Stomach (tissue), 9 donors: ENCODE data around the gene PRM2. TPM values are rescaled to one million over a fixed set of nuclear protein-coding genes. Genes with fewer than 3 reads are reported as not detected.
A peak's percentile ranks its signal among the peaks of the same experiment; 100 is the strongest.

Experiments used
- DNase-seq, 2 donors: peaks; one replicate each; pipeline versions ENCODE4 v3.0.0 to v3.0.0-alpha.2; 2013 to 2019
- H3K27ac ChIP-seq, 5 donors: fragments of 200-600 bp in 4 of 5; sonication (generic) in 4 of 5; one replicate each; pipeline ENCODE4 v1.5.1; 2013 to 2019; ENCODE audit warnings: mild to moderate bottlenecking in 1 of 5, moderate library complexity in 1 of 5
- H3K27me3 ChIP-seq, 3 donors: fragments of 200-600 bp; sonication (generic); one replicate each; pipeline ENCODE4 v1.5.1; 2017 to 2019; ENCODE audit warnings: mixed run types in 1 of 3
- H3K36me3 ChIP-seq, 4 donors: fragments of 200-600 bp; sonication (generic); 1 replicate in 3 of 4; 2 replicates in 1 of 4; pipeline ENCODE4 v1.5.1; 2016 to 2019
- H3K4me1 ChIP-seq, 4 donors: fragments of 200-600 bp; sonication (generic); one replicate each; pipeline ENCODE4 v1.5.1; 2016 to 2019
- H3K4me3 ChIP-seq, 4 donors: fragments of 200-600 bp; sonication (generic) in 3 of 4; one replicate each; pipeline ENCODE4 v1.5.1; 2016 to 2019; ENCODE audit warnings: mild to moderate bottlenecking in 1 of 4
- H3K9me3 ChIP-seq, 4 donors: fragments of 200-600 bp; sonication (generic); one replicate each; pipeline ENCODE4 v1.5.1; 2016 to 2019
- CTCF ChIP-seq, 7 experiments: fragments of 450-650 bp in 4 of 7; fragments of 200-600 bp in 3 of 7; sonication (generic) in 3 of 7; IDR thresholded peaks; one replicate each; pipeline ENCODE4 v1.5.1; 2016 to 2019; ENCODE audit warnings: antibody characterized with exemption in 7 of 7, control low read depth in 2 of 7, mild to moderate bottlenecking in 1 of 7
- EP300 ChIP-seq: sonication (generic); formaldehyde crosslinking; IDR thresholded peaks from one replicate; pipeline ENCODE4 v1.6.1; 2017; ENCODE audit warnings: antibody characterized with exemption
- POLR2A ChIP-seq, 4 donors: fragments of 450-650 bp; IDR thresholded peaks; one replicate each; pipeline ENCODE4 v1.6.1; 2016; ENCODE audit warnings: antibody characterized with exemption in 4 of 4, control low read depth in 2 of 4, mild to moderate bottlenecking in 1 of 4, moderate library complexity in 1 of 4
- POLR2AphosphoS5 ChIP-seq, 3 donors: sonication (generic); formaldehyde crosslinking; IDR thresholded peaks; one replicate each; pipeline ENCODE4 v1.6.1; 2016; ENCODE audit warnings: antibody characterized with exemption in 3 of 3
- WGBS, 5 donors: extraction: QIAGEN DNeasy Blood & Tissue Kit in 3 of 5; methylation state at CpG; one replicate each; pipeline versions ENCODE4 v1.1.5 to v1.1.7; 2013 to 2018; 5-methylcytosine and 5-hydroxymethylcytosine counted together
- intact Hi-C: fragments of 100-400 bp; cut with DNase I; formaldehyde crosslinking; loops from one replicate; pipeline ENCODE4 v1.15.1; 2023; ENCODE audit warnings: low total_unique reads
- polyA plus RNA-seq, 3 donors: library from polyadenylated mRNA; stranded (reverse); fragments of 200-250 nt; gene quantifications; one replicate each; pipeline ENCODE4 v1.2.3, GENCODE V29; 2013
- total RNA-seq, 5 donors: library from RNA; depleted of rRNA; stranded (reverse); fragments of >200 nt; gene quantifications; one replicate each; pipeline versions ENCODE4 v1.1.0 to v1.2.3, GENCODE V29; 2014 to 2016
- donor health status: healthy with polysubstance abuse.
- donor health status: Bipolar disorder and iron deficiency.
- donor health status: healthy.

The PRM2 gene
- total and polyA plus RNA-seq, 8 donors = not detected

- TF ChIP-seq POLR2AphosphoS5 (IDR thresholded peaks at IDR 0.05) (peak in 1 of 3 donors; percentile 12), CTCF (IDR thresholded peaks at IDR 0.05) (no peak)
- Histone ChIP-seq H3K4me3 (no peak overlapping the region), H3K4me1 (peaks cover 8 to 22% (median 10%) of the 10 kb centered on the region in 4 donors), H3K27ac (peak overlapping the region in 1 of 5 donors; percentile 14), H3K27me3 (no peaks in the 10 kb centered on the region), H3K36me3 (no peaks in the 10 kb centered on the region), H3K9me3 (no peaks in the 10 kb centered on the region)
- intact Hi-C loops = no loop called here
- WGBS, 5 donors = 83 to 91% (median 87%) methylated on average over 13 of the region's 13 CpGs
- DNase-seq = no peak
Observed at GRCh38 chr16:11234884-11235702, 41.2 kb downstream of the PRM2 start.

- H3K9me3 ChIP-seq = no peaks in the 10 kb centered on the region
- intact Hi-C loops = no loop called here
- TF ChIP-seq POLR2A (IDR thresholded peaks at IDR 0.05) = no peak
- no peak for TF ChIP-seq POLR2AphosphoS5 (IDR thresholded peaks at IDR 0.05)
- TF ChIP-seq EP300 = no peak
- TF ChIP-seq CTCF (IDR thresholded peaks at IDR 0.05) = no peak
- 69 to 85% (median 81%) methylated on average over 8 of the region's 8 CpGs for WGBS, 5 donors
- H3K27me3 ChIP-seq = no peaks in the 10 kb centered on the region
- peaks cover 8 to 22% (median 10%) of the 10 kb centered on the region in 4 donors for H3K4me1 ChIP-seq
- no peaks in the 10 kb centered on the region for H3K36me3 ChIP-seq
- no peak for DNase-seq
- H3K27ac ChIP-seq = peak overlapping the region; percentile 7 to 77 (median 73)
- H3K4me3 ChIP-seq = no peak overlapping the region
Observed at GRCh38 chr16:11233727-11234376, 42.4 kb downstream of the PRM2 start.

- peak; percentile 64 to 84 for DNase-seq
- intact Hi-C loops = no loop called here
- Histone ChIP-seq H3K4me3 (no peak overlapping the region), H3K27ac (peak overlapping the region; percentile 67 to 77 (median 73)), H3K9me3 (no peaks in the 10 kb centered on the region), H3K27me3 (no peaks in the 10 kb centered on the region), H3K36me3 (no peaks in the 10 kb centered on the region), H3K4me1 (peaks cover 8 to 22% (median 10%) of the 10 kb centered on the region in 4 donors)
- TF ChIP-seq POLR2AphosphoS5 (IDR thresholded peaks at IDR 0.05) (peak in 2 of 3 donors; percentile 33 to 44), EP300 (no peak), CTCF (IDR thresholded peaks at IDR 0.05) (no peak)
- WGBS, 5 donors = 22 to 54% (median 37%) methylated on average over 25 to 35 of the region's 35 CpGs
Observed at GRCh38 chr16:11232852-11233726, 43.2 kb downstream of the PRM2 start.

GRCh38 chr16:11232302-11232851, 43.9 kb downstream of the PRM2 start:
- no peaks in the 10 kb centered on the region for H3K9me3 ChIP-seq
- no peak for DNase-seq
- TF ChIP-seq POLR2A (IDR thresholded peaks at IDR 0.05) = no peak
- TF ChIP-seq POLR2AphosphoS5 (IDR thresholded peaks at IDR 0.05) = no peak
- no peak for TF ChIP-seq CTCF (IDR thresholded peaks at IDR 0.05)
- TF ChIP-seq EP300 = no peak
- H3K4me3 ChIP-seq = no peak overlapping the region
- H3K27me3 ChIP-seq = no peaks in the 10 kb centered on the region
- no peaks in the 10 kb centered on the region for H3K36me3 ChIP-seq
- H3K27ac ChIP-seq = peak overlapping the region in 4 of 5 donors; percentile 67 to 77 (median 74)
- H3K4me1 ChIP-seq = peaks cover 8 to 22% (median 10%) of the 10 kb centered on the region in 4 donors
- intact Hi-C loops = no loop called here
- 83 to 100% (median 94%) methylated on average over 1 to 2 of the region's 3 CpGs for WGBS, 5 donors
